GM23338 (cell line): Measurements from ENCODE around the gene NGEF. TPM values are rescaled to one million over a fixed set of nuclear protein-coding genes. Genes with fewer than 3 reads are reported as not detected.

ENCODE experiments used
- ATAC-seq: fragments of 200-7000 bp; cut with Tn5 transposase; 3 replicates; pipeline ENCODE4 v1.9.1; 2020
- DNase-seq: peaks from one replicate; pipeline ENCODE4 v3.0.0-alpha.2; 2015; ENCODE audit warnings: low spot score
- H2AFZ ChIP-seq: fragments of 200-600 bp; sonication (generic); 2 replicates; pipeline ENCODE4 v1.8.0; 2016; ENCODE audit warnings: antibody characterized with exemption, mild to moderate bottlenecking, moderate library complexity
- H3F3A ChIP-seq: fragments of 200-600 bp; sonication (generic); replicated peaks from 2 replicates; pipeline ENCODE4 v1.8.0; 2017; ENCODE audit warnings: antibody characterized with exemption, mixed run types, low read depth
- H3K27ac ChIP-seq: fragments of 200-600 bp; sonication (generic); 2 replicates; pipeline ENCODE4 v1.6.1; 2016; ENCODE audit warnings: low read depth
- H3K27me3 ChIP-seq: fragments of 200-600 bp; sonication (generic); 2 replicates; pipeline ENCODE4 v1.8.0; 2016; ENCODE audit warnings: mild to moderate bottlenecking, mixed run types, moderate library complexity; ENCODE audit not compliant: insufficient read depth
- H3K36me3 ChIP-seq: fragments of 200-600 bp; sonication (generic); 2 replicates; pipeline ENCODE4 v1.8.0; 2016; ENCODE audit warnings: mild to moderate bottlenecking; ENCODE audit not compliant: insufficient read depth
- H3K4me1 ChIP-seq: fragments of 200-600 bp; sonication (generic); 2 replicates; pipeline ENCODE4 v1.8.0; 2016; ENCODE audit warnings: mild to moderate bottlenecking, moderate library complexity; ENCODE audit not compliant: insufficient read depth
- H3K4me2 ChIP-seq: fragments of 200-600 bp; sonication (generic); 2 replicates; pipeline ENCODE4 v1.7.1; 2017; ENCODE audit warnings: mixed run types
- H3K4me3 ChIP-seq: fragments of 200-600 bp; sonication (generic); 2 replicates; pipeline ENCODE4 v1.6.1; 2016; ENCODE audit warnings: mixed run types
- H3K79me2 ChIP-seq: fragments of 200-600 bp; sonication (generic); replicated peaks from 2 replicates; pipeline ENCODE4 v1.8.0; 2017; ENCODE audit warnings: mild to moderate bottlenecking; ENCODE audit not compliant: insufficient read depth
- H3K9me2 ChIP-seq: fragments of 200-600 bp; sonication (generic); 2 replicates; pipeline ENCODE4 v1.8.0; 2017; ENCODE audit not compliant: insufficient read depth
- H4K20me1 ChIP-seq: fragments of 200-600 bp; sonication (generic); replicated peaks from 2 replicates; pipeline ENCODE4 v1.8.0; 2017; ENCODE audit warnings: mild to moderate bottlenecking; ENCODE audit not compliant: insufficient read depth
- H3K27ac Mint-ChIP-seq: 2 replicates; pipeline ENCODE4 v1.8.0; 2020; ENCODE audit warnings: inconsistent platforms, mild to moderate bottlenecking, moderate library complexity, mixed read lengths
- H3K27me3 Mint-ChIP-seq: 3 replicates; pipeline ENCODE4 v1.8.0; 2022; ENCODE audit warnings: low read depth, mild to moderate bottlenecking, moderate library complexity, mixed read lengths, inconsistent platforms; ENCODE audit not compliant: insufficient read depth, poor library complexity
- H3K36me3 Mint-ChIP-seq: 3 replicates; pipeline ENCODE4 v1.8.0; 2021; ENCODE audit warnings: low read depth, mild to moderate bottlenecking, inconsistent platforms, moderate library complexity, mixed read lengths
- H3K4me1 Mint-ChIP-seq: 3 replicates; pipeline ENCODE4 v1.8.0; 2020; ENCODE audit warnings: mild to moderate bottlenecking, inconsistent platforms, mixed read lengths
- H3K4me3 Mint-ChIP-seq: 3 replicates; pipeline ENCODE4 v1.8.0; 2021; ENCODE audit warnings: moderate library complexity, mild to moderate bottlenecking, inconsistent platforms, mixed read lengths
- H3K9me3 Mint-ChIP-seq: 3 replicates; pipeline ENCODE4 v1.8.0; 2020; ENCODE audit warnings: moderate library complexity, mild to moderate bottlenecking, inconsistent platforms, mixed read lengths
- CREB1 ChIP-seq: fragments of 250-450 bp; sonication (Bioruptor Pico); IDR thresholded peaks from 2 replicates; pipeline ENCODE4 v1.5.0; 2020; ENCODE audit warnings: low read depth, mild to moderate bottlenecking, moderate library complexity
- CTCF ChIP-seq, 2 experiments: fragments of 200-600 bp in 1 of 2; sonication (generic) in 1 of 2; conservative IDR thresholded peaks; 2 replicates each; pipeline versions ENCODE4 v1.5.1 to v1.6.1; 2016 to 2017; ENCODE audit warnings: antibody characterized with exemption in 2 of 2, low read depth in 2 of 2, mild to moderate bottlenecking in 2 of 2, moderate library complexity in 1 of 2
- ETS1 ChIP-seq: IDR thresholded peaks from 2 replicates; pipeline ENCODE4 v1.6.1; 2016; ENCODE audit warnings: antibody characterized with exemption
- EZH2 ChIP-seq: fragments of 200-600 bp; sonication (generic); IDR thresholded peaks from one replicate; pipeline ENCODE4 v1.8.0; 2017; ENCODE audit warnings: antibody characterized with exemption, mild to moderate bottlenecking, low read depth; ENCODE audit not compliant: unreplicated experiment
- EZH2phosphoT487 ChIP-seq: fragments of 200-600 bp; sonication (generic); IDR thresholded peaks from one replicate; pipeline ENCODE4 v1.8.1; 2018; ENCODE audit warnings: antibody characterized with exemption; ENCODE audit not compliant: unreplicated experiment
- JUNB ChIP-seq: IDR thresholded peaks from one replicate; pipeline ENCODE4 v1.6.1; 2016; ENCODE audit warnings: antibody characterized with exemption; ENCODE audit not compliant: unreplicated experiment
- NANOG ChIP-seq: IDR thresholded peaks from 2 replicates; pipeline ENCODE4 v1.6.1; 2016; ENCODE audit warnings: antibody characterized with exemption, borderline replicate concordance
- POLR2AphosphoS5 ChIP-seq: IDR thresholded peaks from 2 replicates; pipeline ENCODE4 v1.6.1; 2016; ENCODE audit warnings: antibody characterized with exemption, low read depth
- REST ChIP-seq: IDR thresholded peaks from one replicate; pipeline ENCODE4 v1.6.1; 2018; ENCODE audit warnings: antibody characterized with exemption; ENCODE audit not compliant: unreplicated experiment
- STAT1 ChIP-seq: IDR thresholded peaks from one replicate; pipeline ENCODE4 v1.6.1; 2016; ENCODE audit warnings: antibody characterized with exemption; ENCODE audit not compliant: unreplicated experiment
- ZNF114 ChIP-seq: fragments of 250-450 bp; sonication (Bioruptor Pico); IDR thresholded peaks from 2 replicates; pipeline ENCODE4 v1.5.0; 2020; ENCODE audit warnings: mild to moderate bottlenecking, moderate library complexity
- ZNF331 ChIP-seq: fragments of 250-450 bp; sonication (Bioruptor Pico); IDR thresholded peaks from 2 replicates; pipeline ENCODE4 v1.5.0; 2020; ENCODE audit warnings: low read depth, mild to moderate bottlenecking, moderate library complexity
- ZNF462 ChIP-seq: fragments of 250-450 bp; sonication (Bioruptor Pico); IDR thresholded peaks from 2 replicates; pipeline ENCODE4 v1.5.0; 2020; ENCODE audit warnings: mild to moderate bottlenecking, moderate library complexity
- polyA plus RNA-seq: library from polyadenylated mRNA; unstranded; fragments of >200 nt; fragmentation: Nextera tagmentation; extraction: Ambion mirVana; gene quantifications from 2 replicates; pipeline ENCODE4 v1.2.1, GENCODE V29; 2016
- total RNA-seq: library from RNA; depleted of rRNA; stranded (reverse); fragments of >200 nt; shearing (Covaris generic); gene quantifications from 2 replicates; pipeline ENCODE4 v1.2.3, GENCODE V29; 2014

Gene NGEF
- total and polyA plus RNA-seq, 2 experiments from 2014 or later: 1.8 to 5.4 TPM

- H2AFZ ChIP-seq: 0 out of 2 replicates have a peak overlapping the region, but pooled peaks have one; percentile 5
- no peak for DNase-seq
- TF ChIP-seq STAT1 (no peak), EZH2 (no peak), ZNF114 (CRISPR knock-in tag) (no peak), EZH2phosphoT487 (no peak), POLR2AphosphoS5 (no peak), ZNF462 (CRISPR knock-in tag) (no peak), JUNB (no peak), CTCF (conservative IDR thresholded peaks at IDR 0.05; ENCODE audit: low read depth in 2 of 2) (no peak), REST (no peak), ZNF331 (CRISPR knock-in tag) (no peak), NANOG (no peak), CREB1 (no peak), ETS1 (no peak)
- H3K4me3 Mint-ChIP-seq: no peak overlapping the region
- no peaks in the 10 kb centered on the region for H3F3A ChIP-seq
- no peak overlapping the region for H3K4me3 ChIP-seq
- no peak overlapping the region; the same call in 1 of the 2 replicates for H3K27ac Mint-ChIP-seq
- no peak overlapping the region for H3K4me2 ChIP-seq
- H4K20me1 ChIP-seq: no peaks in the 10 kb centered on the region
- peaks cover 2% of the 10 kb centered on the region; the same call in 1 of the 3 replicates for H3K4me1 Mint-ChIP-seq
- no peak overlapping the region for H3K27ac ChIP-seq
- no peaks in the 10 kb centered on the region for H3K4me1 ChIP-seq
- no peaks in the 10 kb centered on the region for H3K36me3 ChIP-seq
- no peaks in the 10 kb centered on the region for H3K79me2 ChIP-seq
- no peaks in the 10 kb centered on the region for H3K27me3 ChIP-seq
- H3K9me3 Mint-ChIP-seq: no peaks in the 10 kb centered on the region
- peaks cover 13% of the 10 kb centered on the region for H3K27me3 Mint-ChIP-seq
- no peak for ATAC-seq
- no peaks in the 10 kb centered on the region for H3K9me2 ChIP-seq
- H3K36me3 Mint-ChIP-seq: no peaks in the 10 kb centered on the region
Observed at GRCh38 chr2:233000886-233001750, 11.9 kb downstream of the NGEF start.
